ENCODE results near the gene CANT1. TPM values are rescaled to one million over a fixed set of nuclear protein-coding genes. Genes with fewer than 3 reads are reported as not detected.

Gene CANT1
- total and polyA plus RNA-seq, 2 donors (not counting 1 experiment from before 2014, with no cell fraction given), result 39.9 to 46.6 TPM

GRCh38 chr17:78997231-78997741 lies 12.3 kb downstream of the CANT1 start:
- Histone ChIP-seq H3K27me3 (ENCODE audit: control insufficient read depth, insufficient read depth, low read length) (no peaks in the 10 kb centered on the region), H3K4me3 (replicated peaks in 1 of 4; ENCODE audit: control extremely low read depth in 1 of 4, insufficient read depth in 1 of 4, low read depth in 3 of 4, low read length in 4 of 4) (no peak overlapping the region), H3K27ac (ENCODE audit: insufficient read depth, low read length) (no peak overlapping the region), H3K4me2 (ENCODE audit: extremely low read depth, insufficient read depth, low read length) (no peak overlapping the region), H3K9me3 (ENCODE audit: control insufficient read depth, insufficient read depth, low read depth, low read length) (no peaks in the 10 kb centered on the region), H3K4me1 (ENCODE audit: control insufficient read depth, extremely low read depth, insufficient read depth, low read length) (no peaks in the 10 kb centered on the region), H3K36me3 (ENCODE audit: control insufficient read depth, insufficient read depth, low read length) (peaks cover 29% of the 10 kb centered on the region), H3K79me2 (ENCODE audit: control insufficient read depth, insufficient read depth, low read length) (peaks cover 38% of the 10 kb centered on the region), H3K9ac (ENCODE audit: insufficient read depth, low read length) (no peak overlapping the region), H2AFZ (ENCODE audit: low read length) (no peak overlapping the region), H4K20me1 (ENCODE audit: control insufficient read depth, extremely low read depth, insufficient read depth, low read length) (no peaks in the 10 kb centered on the region)
- TF ChIP-seq, protein P1, sequence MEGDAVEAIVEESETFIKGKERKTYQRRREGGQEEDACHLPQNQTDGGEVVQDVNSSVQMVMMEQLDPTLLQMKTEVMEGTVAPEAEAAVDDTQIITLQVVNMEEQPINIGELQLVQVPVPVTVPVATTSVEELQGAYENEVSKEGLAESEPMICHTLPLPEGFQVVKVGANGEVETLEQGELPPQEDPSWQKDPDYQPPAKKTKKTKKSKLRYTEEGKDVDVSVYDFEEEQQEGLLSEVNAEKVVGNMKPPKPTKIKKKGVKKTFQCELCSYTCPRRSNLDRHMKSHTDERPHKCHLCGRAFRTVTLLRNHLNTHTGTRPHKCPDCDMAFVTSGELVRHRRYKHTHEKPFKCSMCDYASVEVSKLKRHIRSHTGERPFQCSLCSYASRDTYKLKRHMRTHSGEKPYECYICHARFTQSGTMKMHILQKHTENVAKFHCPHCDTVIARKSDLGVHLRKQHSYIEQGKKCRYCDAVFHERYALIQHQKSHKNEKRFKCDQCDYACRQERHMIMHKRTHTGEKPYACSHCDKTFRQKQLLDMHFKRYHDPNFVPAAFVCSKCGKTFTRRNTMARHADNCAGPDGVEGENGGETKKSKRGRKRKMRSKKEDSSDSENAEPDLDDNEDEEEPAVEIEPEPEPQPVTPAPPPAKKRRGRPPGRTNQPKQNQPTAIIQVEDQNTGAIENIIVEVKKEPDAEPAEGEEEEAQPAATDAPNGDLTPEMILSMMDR (conservative IDR thresholded peaks at IDR 0.05 in 1 of 2, IDR thresholded peaks at IDR 0.05 in 1 of 2; ENCODE audit: low read depth in 1 of 2, low read length in 2 of 2), result no peak
- TF ChIP-seq EZH2 (IDR thresholded peaks at IDR 0.05; ENCODE audit: low read length, missing control alignments), result no peak
- no peak for DNase-seq (ENCODE audit: low read depth in 2 of 2)

GRCh38 chr17:78996781-78997201 lies 12.8 kb downstream of the CANT1 start:
- H3K79me2 ChIP-seq (ENCODE audit: control insufficient read depth, insufficient read depth, low read length), result peaks cover 33% of the 10 kb centered on the region
- no peak for DNase-seq (ENCODE audit: low read depth in 2 of 2)

GRCh38 chr17:78995761-78996451 lies 13.7 kb downstream of the CANT1 start:
- no peak overlapping the region for H3K27ac ChIP-seq (ENCODE audit: insufficient read depth, low read length)
- no peak overlapping the region for H3K4me2 ChIP-seq (ENCODE audit: extremely low read depth, insufficient read depth, low read length)
- peaks cover 27% of the 10 kb centered on the region for H3K36me3 ChIP-seq (ENCODE audit: control insufficient read depth, insufficient read depth, low read length)
- no peaks in the 10 kb centered on the region for H3K4me1 ChIP-seq (ENCODE audit: control insufficient read depth, extremely low read depth, insufficient read depth, low read length)
- no peak overlapping the region for H2AFZ ChIP-seq (ENCODE audit: low read length)
- H3K9me3 ChIP-seq (ENCODE audit: control insufficient read depth, insufficient read depth, low read depth, low read length), result no peaks in the 10 kb centered on the region
- TF ChIP-seq, protein P1 (conservative IDR thresholded peaks at IDR 0.05 in 1 of 2, IDR thresholded peaks at IDR 0.05 in 1 of 2; ENCODE audit: low read depth in 1 of 2, low read length in 2 of 2), result no peak
- TF ChIP-seq EZH2 (IDR thresholded peaks at IDR 0.05; ENCODE audit: low read length, missing control alignments), result no peak
- no peaks in the 10 kb centered on the region for H3K27me3 ChIP-seq (ENCODE audit: control insufficient read depth, insufficient read depth, low read length)
- no peak for DNase-seq (ENCODE audit: low read depth in 2 of 2)
- no peaks in the 10 kb centered on the region for H4K20me1 ChIP-seq (ENCODE audit: control insufficient read depth, extremely low read depth, insufficient read depth, low read length)
- no peak overlapping the region for H3K9ac ChIP-seq (ENCODE audit: insufficient read depth, low read length)
- peaks cover 26% of the 10 kb centered on the region for H3K79me2 ChIP-seq (ENCODE audit: control insufficient read depth, insufficient read depth, low read length)
- H3K4me3 ChIP-seq (replicated peaks in 1 of 4; ENCODE audit: control extremely low read depth in 1 of 4, insufficient read depth in 1 of 4, low read depth in 3 of 4, low read length in 4 of 4), result no peak overlapping the region

More at GRCh38 chr17:78996781-78997201, 12.8 kb downstream of the CANT1 start:
- H3K4me2 ChIP-seq (ENCODE audit: extremely low read depth, insufficient read depth, low read length), result no peak overlapping the region
- no peaks in the 10 kb centered on the region for H4K20me1 ChIP-seq (ENCODE audit: control insufficient read depth, extremely low read depth, insufficient read depth, low read length)
- no peaks in the 10 kb centered on the region for H3K4me1 ChIP-seq (ENCODE audit: control insufficient read depth, extremely low read depth, insufficient read depth, low read length)
- H3K27ac ChIP-seq (ENCODE audit: insufficient read depth, low read length), result no peak overlapping the region
- H3K27me3 ChIP-seq (ENCODE audit: control insufficient read depth, insufficient read depth, low read length), result no peaks in the 10 kb centered on the region
- no peak overlapping the region for H2AFZ ChIP-seq (ENCODE audit: low read length)
- no peaks in the 10 kb centered on the region for H3K9me3 ChIP-seq (ENCODE audit: control insufficient read depth, insufficient read depth, low read depth, low read length)
- no peak overlapping the region for H3K4me3 ChIP-seq (replicated peaks in 1 of 4; ENCODE audit: control extremely low read depth in 1 of 4, insufficient read depth in 1 of 4, low read depth in 3 of 4, low read length in 4 of 4)
- TF ChIP-seq, protein P1 (conservative IDR thresholded peaks at IDR 0.05 in 1 of 2, IDR thresholded peaks at IDR 0.05 in 1 of 2; ENCODE audit: low read depth in 1 of 2, low read length in 2 of 2), result no peak
- TF ChIP-seq EZH2 (IDR thresholded peaks at IDR 0.05; ENCODE audit: low read length, missing control alignments), result no peak
- H3K36me3 ChIP-seq (ENCODE audit: control insufficient read depth, insufficient read depth, low read length), result peaks cover 27% of the 10 kb centered on the region
- no peak overlapping the region for H3K9ac ChIP-seq (ENCODE audit: insufficient read depth, low read length)
